GM19438 (cell line): ENCODE measurements around the gene WDR18.

Experiments
- ATAC-seq: cut with Tn5 transposase; IDR thresholded peaks from one replicate; pipeline ENCODE4 v1.9.1; 2021; ENCODE audit warnings: low read depth; ENCODE audit not compliant: unreplicated experiment

Gene WDR18

GRCh38 chr19:1039646-1040475, 55.7 kb downstream of the WDR18 start, which contains the start of gene ABCA7:
Gene ABCA7 (plus strand): TSS chr19:1040107. CDS start chr19:1041362, 1,255 bp downstream.
- ATAC-seq = peak; percentile 59

DNA sequence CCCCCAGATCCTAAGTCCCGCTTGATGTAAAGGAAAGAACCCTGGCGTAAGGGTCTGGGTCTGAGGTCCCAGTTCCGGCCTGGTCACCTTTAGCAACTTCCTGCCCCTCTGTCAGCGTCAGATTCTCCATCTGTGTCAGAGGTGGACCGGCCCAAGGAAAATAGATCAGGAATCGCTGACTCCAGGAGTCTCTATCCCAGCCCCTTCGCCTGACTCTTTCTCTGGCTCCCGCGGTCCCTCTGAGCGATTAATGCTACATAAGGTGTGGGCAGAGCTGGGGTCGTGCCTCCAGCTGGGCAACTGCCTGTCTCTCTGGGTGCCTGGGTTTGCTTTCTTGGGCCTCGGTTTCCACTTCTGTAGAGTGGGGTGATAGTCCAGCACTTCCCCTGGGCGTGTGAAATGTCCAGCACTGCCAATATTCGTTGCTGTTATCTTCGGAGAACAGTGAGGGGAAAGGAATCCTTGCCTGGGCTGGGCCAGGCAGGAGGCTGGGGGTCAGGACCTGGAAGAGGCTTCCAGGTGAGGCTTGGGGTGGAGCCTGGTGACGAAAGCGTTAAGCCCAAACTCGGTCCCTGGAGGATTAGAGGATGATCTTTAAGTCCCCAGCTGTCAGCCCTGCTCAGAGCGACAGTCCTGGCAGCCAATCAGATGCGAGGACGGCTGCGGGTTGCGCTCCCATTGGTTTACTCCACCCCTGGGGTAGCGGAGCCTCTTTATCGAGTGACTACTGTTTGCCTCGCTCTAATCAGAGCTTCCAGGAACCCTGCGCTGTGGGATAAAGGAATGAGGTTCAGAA, 56.5 kb downstream of the WDR18 start:
- ATAC-seq = peak; percentile 34

DNA sequence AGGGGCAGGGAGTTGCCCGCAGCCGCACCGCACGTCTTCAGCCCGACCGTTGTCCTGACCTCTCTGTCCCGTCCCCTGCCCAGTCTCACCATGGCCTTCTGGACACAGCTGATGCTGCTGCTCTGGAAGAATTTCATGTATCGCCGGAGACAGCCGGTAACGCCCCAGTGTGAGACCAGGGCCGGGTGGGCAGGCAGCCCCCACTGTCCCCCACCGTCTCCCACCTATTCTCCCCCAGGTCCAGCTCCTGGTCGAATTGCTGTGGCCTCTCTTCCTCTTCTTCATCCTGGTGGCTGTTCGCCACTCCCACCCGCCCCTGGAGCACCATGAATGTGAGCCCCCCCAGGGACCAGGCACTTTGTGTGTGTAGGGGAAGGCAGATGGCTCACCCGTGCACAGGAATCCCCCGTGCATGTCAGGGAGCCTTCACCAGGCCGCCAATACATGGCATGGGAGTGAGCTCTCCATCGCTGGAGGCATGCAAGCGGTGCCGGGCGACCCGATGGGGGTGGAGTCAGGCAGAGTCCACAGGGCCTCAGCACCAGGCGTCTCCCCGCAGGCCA, 57.2 kb downstream of the WDR18 start:
- no peak for ATAC-seq

DNA sequence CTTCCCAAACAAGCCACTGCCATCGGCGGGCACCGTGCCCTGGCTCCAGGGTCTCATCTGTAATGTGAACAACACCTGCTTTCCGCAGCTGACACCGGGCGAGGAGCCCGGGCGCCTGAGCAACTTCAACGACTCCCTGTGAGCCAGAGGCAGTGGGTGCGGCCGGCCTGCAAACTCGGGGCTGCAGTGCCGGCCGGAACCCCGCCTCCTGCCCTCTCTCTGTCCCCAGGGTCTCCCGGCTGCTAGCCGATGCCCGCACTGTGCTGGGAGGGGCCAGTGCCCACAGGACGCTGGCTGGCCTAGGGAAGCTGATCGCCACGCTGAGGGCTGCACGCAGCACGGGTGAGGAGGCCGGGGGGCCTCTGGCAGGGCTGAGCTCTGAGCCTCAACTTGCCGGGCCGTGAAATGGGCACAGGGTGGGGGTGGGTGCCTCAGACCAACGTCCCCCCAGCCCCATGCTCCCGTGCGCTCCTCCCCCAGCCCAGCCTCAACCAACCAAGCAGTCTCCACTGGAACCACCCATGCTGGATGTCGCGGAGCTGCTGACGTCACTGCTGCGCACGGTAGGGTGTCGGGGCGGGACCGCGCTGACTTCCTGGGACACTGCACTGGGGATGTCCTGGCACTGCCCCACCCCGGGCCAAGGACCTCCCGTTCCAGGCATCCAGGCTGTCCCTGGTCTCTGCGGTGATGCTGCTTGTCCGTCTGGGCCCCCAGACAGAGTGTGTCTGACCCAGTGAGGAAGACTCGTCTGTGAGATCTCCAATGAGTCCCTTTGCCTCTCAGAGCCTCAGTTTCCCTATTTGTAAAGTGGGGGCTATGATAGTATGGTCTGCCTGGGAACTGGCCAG, 57.9 kb downstream of the WDR18 start:
- no peak for ATAC-seq

DNA sequence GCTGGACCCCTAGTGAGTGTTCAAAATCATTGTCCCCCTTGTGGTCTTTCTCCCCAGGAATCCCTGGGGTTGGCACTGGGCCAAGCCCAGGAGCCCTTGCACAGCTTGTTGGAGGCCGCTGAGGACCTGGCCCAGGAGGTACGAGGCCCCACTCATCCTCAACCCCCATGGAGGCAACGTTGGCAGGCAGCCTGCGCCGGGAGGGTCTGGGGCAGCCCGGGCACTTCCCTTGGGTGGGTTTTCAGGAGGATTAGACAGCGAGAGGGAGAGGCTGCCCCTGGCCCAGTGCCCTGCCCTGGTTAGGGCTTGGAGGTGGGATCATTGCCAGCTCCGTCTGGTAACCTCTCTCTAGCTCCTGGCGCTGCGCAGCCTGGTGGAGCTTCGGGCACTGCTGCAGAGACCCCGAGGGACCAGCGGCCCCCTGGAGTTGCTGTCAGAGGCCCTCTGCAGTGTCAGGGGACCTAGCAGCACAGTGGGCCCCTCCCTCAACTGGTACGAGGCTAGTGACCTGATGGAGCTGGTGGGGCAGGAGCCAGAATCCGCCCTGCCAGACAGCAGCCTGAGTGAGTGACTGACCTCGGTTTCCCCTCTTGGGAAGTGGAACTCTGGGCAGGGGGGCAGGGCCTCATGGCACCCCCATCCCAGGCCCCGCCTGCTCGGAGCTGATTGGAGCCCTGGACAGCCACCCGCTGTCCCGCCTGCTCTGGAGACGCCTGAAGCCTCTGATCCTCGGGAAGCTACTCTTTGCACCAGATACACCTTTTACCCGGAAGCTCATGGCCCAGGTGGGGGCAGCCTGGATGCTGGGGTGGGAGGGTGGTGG, 58.8 kb downstream of the WDR18 start:
- ATAC-seq = no peak
